IMR-90 (cell line): ENCODE data around the gene PGC. TPM values are rescaled to one million over a fixed set of nuclear protein-coding genes. Genes with fewer than 3 reads are reported as not detected.

Experiments used
- ATAC-seq: fragments of 200-7000 bp; cut with Tn5 transposase; 2 replicates; pipeline ENCODE4 v1.9.1; 2020; ENCODE audit warnings: low read depth, mild to moderate bottlenecking, moderate library complexity
- BruUV-seq: library from RNA; stranded (reverse); fragments of 400-500 nt; replicated peaks from 2 replicates; lab custom pipeline; 2021; lab: Mats Ljungman, UMichigan
- CTCF ChIA-PET: fragments of 300-600 bp; formaldehyde crosslinking; extraction: SDS; loops from one replicate; lab custom pipeline; 2021; ENCODE audit warnings: antibody characterized with exemption; lab: Yijun Ruan, JAX
- POLR2A ChIA-PET: fragments of 300-600 bp; sonication (Branson Sonifier 250); formaldehyde crosslinking; loops from one replicate; lab custom pipeline; 2022; ENCODE audit warnings: antibody characterized with exemption; ENCODE audit not compliant: unreplicated experiment; lab: Charles Lee
- DNase-seq: peaks from one replicate; pipeline ENCODE4 v3.0.0; 2013
- H2AFZ ChIP-seq: replicated peaks from 2 replicates; pipeline ENCODE3; 2013; ENCODE audit warnings: low read length, mild to moderate bottlenecking; ENCODE audit not compliant: poor library complexity
- H2AK5ac ChIP-seq: 2 replicates; pipeline ENCODE4 v1.6.1; 2013; ENCODE audit warnings: low read depth, low read length, inconsistent platforms
- H2AK9ac ChIP-seq: replicated peaks from 2 replicates; pipeline ENCODE3; 2013; ENCODE audit warnings: mild to moderate bottlenecking, low read depth, low read length, moderate library complexity; ENCODE audit not compliant: poor library complexity
- H2BK120ac ChIP-seq: 2 replicates; pipeline ENCODE4 v1.6.1; 2013; ENCODE audit warnings: low read depth, low read length, inconsistent platforms
- H2BK15ac ChIP-seq: 3 replicates; pipeline ENCODE4 v1.6.1; 2013; ENCODE audit warnings: low read depth, low read length, inconsistent platforms
- H2BK20ac ChIP-seq: 2 replicates; pipeline ENCODE4 v1.6.1; 2013; ENCODE audit warnings: low read depth, mild to moderate bottlenecking, inconsistent platforms, low read length, moderate library complexity
- H2BK5ac ChIP-seq: 2 replicates; pipeline ENCODE4 v1.6.1; 2013; ENCODE audit warnings: mild to moderate bottlenecking, low read depth, low read length, inconsistent platforms; ENCODE audit not compliant: poor library complexity, severe bottlenecking
- H3K14ac ChIP-seq: replicated peaks from 2 replicates; pipeline ENCODE4 v1.6.1; 2013; ENCODE audit warnings: low read depth, low read length, inconsistent platforms
- H3K18ac ChIP-seq: 2 replicates; pipeline ENCODE4 v1.6.1; 2013; ENCODE audit warnings: low read depth, low read length, control low read depth
- H3K23ac ChIP-seq: 2 replicates; pipeline ENCODE4 v1.6.1; 2013; ENCODE audit warnings: low read depth, low read length, inconsistent platforms
- H3K27ac ChIP-seq: 2 replicates; pipeline ENCODE4 v1.5.1; 2013; ENCODE audit warnings: mild to moderate bottlenecking, control low read depth, low read length; ENCODE audit not compliant: insufficient read depth
- H3K27me3 ChIP-seq: 2 replicates; pipeline ENCODE4 v1.6.1; 2013; ENCODE audit warnings: low read length; ENCODE audit not compliant: control insufficient read depth, insufficient read depth
- H3K36me3 ChIP-seq: 2 replicates; pipeline ENCODE4 v1.6.1; 2013; ENCODE audit warnings: low read length, mixed read lengths; ENCODE audit not compliant: control insufficient read depth, insufficient read depth
- H3K4ac ChIP-seq: 2 replicates; pipeline ENCODE4 v1.6.1; 2013; ENCODE audit warnings: low read depth, low read length, inconsistent platforms
- H3K4me1 ChIP-seq: 2 replicates; pipeline ENCODE4 v1.6.1; 2013; ENCODE audit warnings: low read length, mixed read lengths; ENCODE audit not compliant: control insufficient read depth, insufficient read depth
- H3K4me2 ChIP-seq: 2 replicates; pipeline ENCODE4 v1.6.1; 2013; ENCODE audit warnings: low read depth, mild to moderate bottlenecking, control low read depth, low read length, moderate library complexity
- H3K4me3 ChIP-seq: 2 replicates; pipeline ENCODE4 v1.5.1; 2013; ENCODE audit warnings: low read depth, mild to moderate bottlenecking, control low read depth, low read length, moderate library complexity; ENCODE audit not compliant: insufficient read depth
- H3K56ac ChIP-seq: 2 replicates; pipeline ENCODE4 v1.6.1; 2013; ENCODE audit warnings: low read length, inconsistent platforms; ENCODE audit not compliant: insufficient read depth; ENCODE audit errors: extremely low read depth
- H3K79me1 ChIP-seq, 2 experiments: 2 replicates each; pipeline ENCODE4 v1.6.1; 2013; ENCODE audit warnings: low read length in 2 of 2, inconsistent platforms in 1 of 2, low read depth in 1 of 2
- H3K9ac ChIP-seq: 2 replicates; pipeline ENCODE4 v1.6.1; 2013; ENCODE audit warnings: low read depth, low read length, control low read depth
- H3K9me1 ChIP-seq: 2 replicates; pipeline ENCODE4 v1.6.1; 2013; ENCODE audit warnings: low read length, inconsistent platforms; ENCODE audit not compliant: insufficient read depth
- H3K9me3 ChIP-seq: 2 replicates; pipeline ENCODE4 v1.6.1; 2013; ENCODE audit warnings: low read length; ENCODE audit not compliant: control insufficient read depth, insufficient read depth
- H4K20me1 ChIP-seq: 2 replicates; pipeline ENCODE4 v1.6.1; 2013; ENCODE audit warnings: low read length, inconsistent platforms; ENCODE audit not compliant: insufficient read depth
- H4K5ac ChIP-seq: 2 replicates; pipeline ENCODE4 v1.6.1; 2013; ENCODE audit warnings: mild to moderate bottlenecking, low read depth, low read length, control low read depth
- H4K8ac ChIP-seq, 2 experiments: 2 replicates each; pipeline ENCODE4 v1.6.1; 2013; ENCODE audit warnings: low read depth in 2 of 2, low read length in 2 of 2, control low read depth in 1 of 2, inconsistent platforms in 1 of 2
- H4K91ac ChIP-seq: 2 replicates; pipeline ENCODE4 v1.6.1; 2013; ENCODE audit warnings: low read depth, low read length, inconsistent platforms; ENCODE audit not compliant: insufficient read depth
- BHLHE40 ChIP-seq: fragments of 150-350 bp; IDR thresholded peaks from 2 replicates; pipeline ENCODE4 v1.6.1; 2016; ENCODE audit warnings: mild to moderate bottlenecking, low read depth, low read length
- CEBPB ChIP-seq: IDR thresholded peaks from 2 replicates; pipeline ENCODE4 v1.6.1; 2012; ENCODE audit warnings: low read depth, low read length, improper control_type of control experiment
- CHD1 ChIP-seq: IDR thresholded peaks from 2 replicates; pipeline ENCODE4 v1.6.1; 2012; ENCODE audit warnings: low read depth, low read length, improper control_type of control experiment
- FOS ChIP-seq: fragments of 150-350 bp; IDR thresholded peaks from 2 replicates; pipeline ENCODE4 v1.6.1; 2016; ENCODE audit warnings: low read depth, low read length
- MAZ ChIP-seq: IDR thresholded peaks from 2 replicates; pipeline ENCODE4 v1.6.1; 2012; ENCODE audit warnings: low read depth, mild to moderate bottlenecking, low read length, improper control_type of control experiment, moderate library complexity, borderline replicate concordance
- MXI1 ChIP-seq: IDR thresholded peaks from 2 replicates; pipeline ENCODE4 v1.6.1; 2012; ENCODE audit warnings: low read depth, mild to moderate bottlenecking, low read length, moderate library complexity, borderline replicate concordance
- NFE2L2 ChIP-seq: fragments of 150-350 bp; IDR thresholded peaks from 2 replicates; pipeline ENCODE4 v1.6.1; 2016; ENCODE audit warnings: low read depth, mild to moderate bottlenecking, low read length
- POLR2A ChIP-seq: IDR thresholded peaks from 2 replicates; pipeline ENCODE4 v1.6.1; 2012; ENCODE audit warnings: mild to moderate bottlenecking, low read depth, low read length
- RFX5 ChIP-seq: IDR thresholded peaks from 2 replicates; pipeline ENCODE4 v1.8.0; 2012; ENCODE audit warnings: low read depth, mild to moderate bottlenecking, low read length, moderate library complexity
- SMC3 ChIP-seq: fragments of 150-350 bp; IDR thresholded peaks from 2 replicates; pipeline ENCODE4 v1.6.1; 2016; ENCODE audit warnings: low read depth, mild to moderate bottlenecking, antibody characterized with exemption, low read length, moderate library complexity
- WGBS, 2 experiments: methylation state at CpG; one replicate each; pipeline versions ENCODE4 v1.1.5 to v1.1.7; 2013; ENCODE audit warnings: missing lambda C conversion rate in 2 of 2; ENCODE audit not compliant: insufficient read length in 1 of 2; ENCODE audit errors: extremely low coverage in 2 of 2; 5-methylcytosine and 5-hydroxymethylcytosine counted together
- dilution Hi-C: fragments of 300-500 bp; cut with HindIII; formaldehyde crosslinking; loops from one replicate; pipeline ENCODE4 v1.14.3; 2018; ENCODE audit warnings: low sequenced_read_pairs; ENCODE audit not compliant: unreplicated experiment
- in situ Hi-C: fragments of 300-500 bp; cut with MboI; formaldehyde crosslinking; loops from 3 replicates; pipeline ENCODE4 v1.14.3; 2019; ENCODE audit warnings: low sequenced_read_pairs, inconsistent platforms, mixed read lengths
- intact Hi-C: fragments of 100-400 bp; cut with micrococcal nuclease; formaldehyde crosslinking; loops from 2 replicates; pipeline ENCODE4 v1.10.0; 2022
- polyA plus RNA-seq, 3 experiments: library from polyadenylated mRNA; depleted of rRNA; stranded (reverse); fragments of >200 nt; gene quantifications; 2 replicates each; pipeline ENCODE4 v1.2.3, GENCODE V29; 2012; ENCODE audit warnings: low replicate concordance in 1 of 3
- total RNA-seq: library from RNA; depleted of rRNA; stranded (reverse); fragments of >200 nt; gene quantifications from 2 replicates; pipeline ENCODE4 v1.2.3, GENCODE V29; 2012
- TF ChIP-seq, protein P1 (sequence below): fragments of 150-350 bp; IDR thresholded peaks from 2 replicates; pipeline ENCODE4 v1.6.1; 2016; ENCODE audit warnings: low read depth, mild to moderate bottlenecking, low read length, moderate library complexity, borderline replicate concordance

The PGC gene
- total and polyA plus RNA-seq, 2 of the 4 experiments (the other 2 are of a cell fraction): not detected

DNA sequence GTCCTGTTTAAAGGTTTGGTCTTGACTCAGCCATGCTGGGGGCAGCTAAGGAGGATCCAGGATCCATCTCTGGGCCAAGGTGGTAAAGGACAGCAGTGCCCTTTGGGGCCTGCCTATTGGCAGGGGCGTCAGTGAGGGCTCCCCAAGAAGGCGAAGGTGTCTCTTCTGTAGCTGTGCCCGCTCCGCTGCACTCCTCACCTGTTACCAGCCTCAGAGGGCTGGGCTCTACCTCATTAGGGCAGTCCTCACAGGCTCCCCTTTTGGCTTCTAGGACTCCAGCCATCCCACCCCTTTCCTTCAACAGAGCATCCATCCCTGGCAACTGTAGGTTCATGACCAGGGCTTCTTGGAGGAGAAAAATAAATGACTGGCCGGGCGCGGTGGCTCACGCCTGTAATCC lies 22.2 kb upstream of the PGC start:
- H2BK5ac ChIP-seq: no peak overlapping the region
- no peaks in the 10 kb centered on the region for H3K9me3 ChIP-seq
- intact Hi-C loops: no loop called here
- TF ChIP-seq SMC3: no peak
- no peak for TF ChIP-seq NFE2L2
- no peak for TF ChIP-seq MXI1
- no peak for TF ChIP-seq CHD1
- no peak for TF ChIP-seq FOS
- TF ChIP-seq RFX5: no peak
- no peak for TF ChIP-seq BHLHE40
- TF ChIP-seq, protein P1, sequence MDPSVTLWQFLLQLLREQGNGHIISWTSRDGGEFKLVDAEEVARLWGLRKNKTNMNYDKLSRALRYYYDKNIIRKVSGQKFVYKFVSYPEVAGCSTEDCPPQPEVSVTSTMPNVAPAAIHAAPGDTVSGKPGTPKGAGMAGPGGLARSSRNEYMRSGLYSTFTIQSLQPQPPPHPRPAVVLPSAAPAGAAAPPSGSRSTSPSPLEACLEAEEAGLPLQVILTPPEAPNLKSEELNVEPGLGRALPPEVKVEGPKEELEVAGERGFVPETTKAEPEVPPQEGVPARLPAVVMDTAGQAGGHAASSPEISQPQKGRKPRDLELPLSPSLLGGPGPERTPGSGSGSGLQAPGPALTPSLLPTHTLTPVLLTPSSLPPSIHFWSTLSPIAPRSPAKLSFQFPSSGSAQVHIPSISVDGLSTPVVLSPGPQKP: no peak
- TF ChIP-seq MAZ: no peak
- no peak for TF ChIP-seq POLR2A
- TF ChIP-seq CEBPB: no peak
- H4K20me1 ChIP-seq: no peaks in the 10 kb centered on the region
- no peak overlapping the region for H2BK20ac ChIP-seq
- in situ Hi-C loops: no loop called here
- no peak overlapping the region for H3K18ac ChIP-seq
- ChIA-PET POLR2A (no interaction called here), CTCF (no interaction called here)
- H3K4me1 ChIP-seq: peaks cover 5% of the 10 kb centered on the region; the same call in 1 of the 2 replicates
- H3K9me1 ChIP-seq: no peaks in the 10 kb centered on the region
- no peak overlapping the region for H3K4ac ChIP-seq
- WGBS, 2 experiments: no CpG with 5 or more reads among the region's 8 CpGs
- no peak overlapping the region for H4K8ac ChIP-seq
- no peak overlapping the region for H2BK120ac ChIP-seq
- H3K36me3 ChIP-seq: peaks cover 29% of the 10 kb centered on the region
- H3K9ac ChIP-seq: no peak overlapping the region
- no peak overlapping the region for H4K5ac ChIP-seq
- H3K23ac ChIP-seq: no peak overlapping the region
- dilution Hi-C loops: no loop called here
- no peak for ATAC-seq
- H3K27me3 ChIP-seq: no peaks in the 10 kb centered on the region
- no peak overlapping the region for H2AK5ac ChIP-seq
- no peak overlapping the region for H2BK15ac ChIP-seq
- H3K4me3 ChIP-seq: no peak overlapping the region
- DNase-seq: no peak
- no peak overlapping the region for H3K4me2 ChIP-seq
- H4K91ac ChIP-seq: no peak overlapping the region
- no peak overlapping the region for H2AFZ ChIP-seq
- H2AK9ac ChIP-seq: no peak overlapping the region
- no peak overlapping the region for H3K56ac ChIP-seq
- BruUV-seq: no TSS peak
- H3K79me1 ChIP-seq: no peaks in the 10 kb centered on the region
- no peak overlapping the region for H3K14ac ChIP-seq
- H3K27ac ChIP-seq: no peak overlapping the region
